COLO668 (cell line): ENCODE results near the gene PTPRA.
"Not testable (repeated sequence)": the region's sequence is repeated elsewhere in the genome, so short reads cannot be mapped to it uniquely, and the experiment has no call there.

Source experiments
- DNase-seq: peaks from one replicate; lab custom pipeline; 2025; ENCODE audit not compliant: unreplicated experiment; lab: John Stamatoyannopoulos, UW

PTPRA gene

DNA sequence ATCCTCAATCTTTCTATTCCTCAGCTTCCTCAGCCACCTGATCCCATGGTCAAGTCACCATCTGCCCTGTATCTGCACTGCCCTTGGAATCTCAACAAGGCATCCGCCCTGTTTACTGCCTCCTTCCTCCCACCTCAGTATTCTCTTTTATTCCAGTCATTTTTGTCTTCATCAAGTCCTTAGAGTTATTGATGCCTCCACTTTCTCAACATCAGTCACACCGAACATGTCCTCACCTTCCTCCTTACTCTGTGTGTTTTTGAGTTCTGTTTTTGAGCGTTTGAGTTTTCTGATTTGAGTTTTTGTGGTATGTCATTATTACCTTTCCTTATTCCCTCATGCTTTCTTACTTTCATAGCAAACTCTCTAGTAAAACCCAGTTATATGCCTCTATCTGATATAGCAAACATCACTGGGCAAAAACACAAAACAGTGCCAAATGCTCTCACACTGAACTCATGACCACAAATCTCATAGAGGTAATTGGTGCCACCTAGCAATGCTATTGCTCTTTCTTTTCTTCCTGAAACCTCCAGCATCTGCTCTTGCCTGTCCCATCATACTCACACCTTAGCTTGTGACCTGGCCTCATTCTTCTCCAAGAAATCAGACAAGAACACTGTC, 158.4 kb downstream of the PTPRA start:
- DNase-seq, result no peak

DNA sequence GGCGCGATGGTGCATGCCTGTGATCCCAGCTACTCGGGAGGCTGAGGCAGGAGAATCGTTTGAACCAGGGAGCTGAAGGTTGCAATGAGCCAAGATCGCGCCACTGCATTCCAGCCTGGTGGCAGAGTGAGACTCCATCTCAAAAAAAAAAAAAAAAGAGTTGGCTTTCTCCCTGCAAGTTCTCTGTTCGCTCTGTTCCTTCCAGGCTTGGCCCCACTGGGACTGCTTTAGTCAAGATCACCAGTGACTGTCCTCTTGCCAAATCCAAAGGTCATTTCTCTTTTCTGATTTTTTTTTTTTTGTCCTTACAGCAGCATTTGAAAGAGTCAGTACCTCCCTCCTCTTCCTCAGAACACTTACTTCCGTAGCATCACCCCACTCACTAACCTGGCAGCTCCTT, 159.3 kb downstream of the PTPRA start:
- no peak for DNase-seq

DNA sequence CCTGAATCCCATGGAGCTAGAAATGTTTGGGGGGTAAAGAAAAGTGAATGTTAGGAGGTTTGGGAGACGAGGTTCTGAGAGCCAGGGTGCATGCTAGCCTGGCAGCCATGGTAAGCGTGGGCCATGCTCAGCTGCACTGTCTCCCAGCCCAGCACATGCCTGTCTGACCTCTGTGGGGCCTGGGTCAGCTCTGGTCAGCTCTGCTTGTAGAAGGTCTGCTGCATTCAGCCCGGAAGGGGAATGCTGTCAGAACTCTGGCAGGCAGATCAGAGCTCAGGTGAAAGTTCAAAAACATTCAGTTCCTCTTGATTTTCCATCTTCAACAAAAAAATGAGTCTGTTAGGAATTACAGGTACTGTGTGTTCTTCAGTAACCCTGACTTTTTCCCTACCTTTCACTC, 164.4 kb downstream of the PTPRA start:
- DNase-seq, result no peak

DNA sequence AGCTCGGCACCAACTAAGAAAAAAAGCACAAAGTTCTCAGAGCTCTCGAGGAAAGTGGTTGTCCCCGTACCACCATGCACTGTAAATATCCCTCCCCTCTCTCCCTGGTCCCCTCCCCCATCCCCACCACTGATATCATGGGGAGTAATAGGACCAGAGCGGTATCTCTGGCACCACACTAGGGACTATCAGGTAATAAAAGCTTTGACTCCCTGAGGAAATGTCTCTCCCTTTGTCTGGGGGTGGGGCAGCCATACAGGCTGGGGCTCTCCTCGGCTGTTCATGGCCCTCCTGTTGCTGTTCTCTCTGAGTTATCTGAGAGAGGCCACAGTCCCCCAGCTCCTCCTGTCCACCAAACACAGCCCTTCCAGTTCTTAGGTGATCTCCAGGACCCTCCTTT, 165.2 kb downstream of the PTPRA start:
- no peak for DNase-seq

DNA sequence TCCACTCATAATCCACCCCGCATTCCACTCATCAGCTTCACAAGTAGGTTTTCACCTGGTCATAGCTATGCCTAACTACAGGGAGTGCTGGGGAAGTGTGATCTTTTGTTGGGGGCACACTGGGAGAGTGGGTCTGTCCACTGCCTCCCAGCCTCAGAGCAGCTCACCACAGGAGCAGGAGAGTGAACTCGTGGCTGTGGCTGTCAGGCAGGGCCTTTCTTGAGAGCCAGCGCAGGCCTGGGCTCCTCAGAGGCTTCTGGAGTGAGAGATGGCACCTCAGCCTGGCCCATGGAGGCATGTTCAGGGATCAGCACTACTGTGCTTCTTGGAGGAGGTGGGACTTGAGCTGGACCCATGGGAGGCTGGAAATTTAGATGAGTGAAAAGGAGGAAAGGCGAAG, 166.1 kb downstream of the PTPRA start:
- DNase-seq, result no peak

DNA sequence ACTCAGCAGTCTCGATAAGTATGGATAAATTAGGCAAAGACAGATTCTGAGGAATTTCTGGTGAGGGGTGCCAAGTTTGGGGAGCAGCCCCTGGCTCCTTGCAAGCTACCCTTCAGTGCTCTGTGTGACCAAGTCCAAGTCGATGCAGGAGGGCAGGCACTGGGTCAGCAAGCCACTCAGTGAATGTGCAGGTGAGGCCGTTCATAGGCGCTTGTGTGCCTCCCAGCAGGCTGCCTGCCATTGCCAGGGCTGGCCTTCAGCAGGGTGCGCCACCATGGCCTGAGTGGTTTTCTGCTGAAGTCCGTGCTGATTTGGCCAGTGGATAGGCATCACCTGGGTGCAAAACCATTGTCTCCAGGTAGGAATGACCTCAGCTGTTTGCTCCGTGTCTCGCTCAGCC, 166.8 kb downstream of the PTPRA start:
- no peak for DNase-seq

DNA sequence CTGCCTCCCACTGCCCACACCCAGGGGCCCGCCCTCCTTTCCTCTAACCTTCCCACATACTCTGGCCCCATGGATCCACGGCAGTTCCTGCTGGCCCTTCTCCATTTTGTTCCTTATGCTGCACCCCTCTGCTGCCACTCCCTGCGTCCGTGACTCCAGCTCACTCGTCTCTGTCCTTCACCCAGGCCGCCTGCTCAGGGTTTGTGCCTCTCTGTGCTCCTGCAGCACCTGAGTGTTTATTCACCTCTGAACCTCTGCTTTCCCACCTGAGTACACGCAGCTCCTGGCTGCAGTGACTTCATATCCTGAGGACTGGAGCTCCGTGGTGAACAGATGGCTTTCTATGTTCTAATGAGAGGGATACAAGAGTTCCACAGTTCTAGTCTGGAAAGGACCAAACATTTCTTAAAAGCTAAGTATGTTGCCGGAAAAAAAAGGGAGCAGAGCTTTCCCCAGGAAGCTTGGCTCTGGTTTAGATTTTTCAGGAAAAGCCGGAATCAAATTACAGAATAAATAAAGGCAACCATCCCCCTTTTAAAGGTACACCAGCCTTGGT, 168.7 kb downstream of the PTPRA start:
- DNase-seq, result peak; percentile 69

DNA sequence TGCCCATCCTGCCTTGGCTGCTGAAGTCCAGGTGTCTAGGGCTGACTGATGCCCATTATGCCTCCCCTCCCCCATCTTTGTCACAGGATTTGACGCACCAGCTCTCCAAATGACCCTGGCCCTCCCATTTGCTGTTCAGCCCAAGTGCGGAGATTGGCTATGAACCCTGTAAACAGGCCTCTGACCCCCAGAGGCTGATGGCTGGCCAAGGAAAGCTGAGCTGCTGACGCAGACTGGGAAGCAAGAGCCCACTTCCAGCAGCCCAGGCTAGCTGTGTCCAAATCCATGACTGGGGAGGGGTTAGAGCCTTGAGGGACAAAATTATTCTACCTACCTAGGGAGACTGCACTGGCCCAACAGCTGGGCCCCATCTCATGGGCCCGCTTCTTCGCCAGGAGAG, 169.3 kb downstream of the PTPRA start:
- peak; percentile 74 for DNase-seq

DNA sequence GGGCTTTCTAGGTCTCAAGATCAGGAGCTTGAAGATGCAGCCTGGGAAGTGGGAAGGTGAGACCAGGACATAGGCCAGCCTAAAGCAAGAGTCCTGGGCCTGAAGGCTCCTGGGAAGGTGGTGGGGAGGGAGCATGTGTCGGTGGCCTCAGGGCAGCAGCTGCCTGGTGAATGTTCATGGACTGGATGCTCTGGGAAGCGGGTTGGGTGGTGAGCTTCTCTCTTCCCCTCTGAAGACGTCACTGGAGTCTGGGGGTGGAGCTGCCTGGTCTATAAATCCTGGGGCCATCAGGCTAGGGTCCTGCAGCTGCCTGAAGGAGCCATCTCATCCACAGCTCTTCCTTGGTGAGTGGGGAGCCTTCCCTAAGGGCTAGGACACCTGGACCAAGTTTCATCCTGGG, 170.0 kb downstream of the PTPRA start, which contains the start of gene GNRH2:
Gene GNRH2 (plus strand): TSS at position 301 of the 400 bp plus-strand sequence. CDS start 793 bp downstream, outside the sequence.
- peak; percentile 18 for DNase-seq

DNA sequence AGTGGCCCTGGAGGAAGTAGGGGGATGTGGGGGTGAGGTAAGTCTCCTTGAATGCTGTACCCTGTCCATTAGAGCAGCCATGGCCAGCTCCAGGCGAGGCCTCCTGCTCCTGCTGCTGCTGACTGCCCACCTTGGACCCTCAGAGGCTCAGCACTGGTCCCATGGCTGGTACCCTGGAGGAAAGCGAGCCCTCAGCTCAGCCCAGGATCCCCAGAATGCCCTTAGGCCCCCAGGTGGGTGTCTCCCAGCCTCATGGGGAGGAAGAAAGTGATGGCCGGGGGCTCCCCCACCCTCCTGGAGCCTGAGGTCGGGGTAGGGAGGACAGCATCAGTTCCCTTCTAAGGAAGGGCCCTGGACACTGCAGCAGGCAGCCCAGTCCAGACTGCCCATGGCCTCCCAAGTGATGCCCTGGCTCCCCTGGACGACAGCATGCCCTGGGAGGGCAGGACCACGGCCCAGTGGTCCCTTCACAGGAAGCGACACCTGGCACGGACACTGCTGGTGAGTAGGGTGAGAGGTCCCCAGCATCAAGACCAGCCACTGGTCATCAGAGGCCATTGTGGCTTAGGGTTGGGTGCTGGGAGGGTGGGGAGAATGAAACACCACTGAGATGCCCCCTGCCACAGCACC, 171.2 kb downstream of the PTPRA start:
- DNase-seq, result no peak

DNA sequence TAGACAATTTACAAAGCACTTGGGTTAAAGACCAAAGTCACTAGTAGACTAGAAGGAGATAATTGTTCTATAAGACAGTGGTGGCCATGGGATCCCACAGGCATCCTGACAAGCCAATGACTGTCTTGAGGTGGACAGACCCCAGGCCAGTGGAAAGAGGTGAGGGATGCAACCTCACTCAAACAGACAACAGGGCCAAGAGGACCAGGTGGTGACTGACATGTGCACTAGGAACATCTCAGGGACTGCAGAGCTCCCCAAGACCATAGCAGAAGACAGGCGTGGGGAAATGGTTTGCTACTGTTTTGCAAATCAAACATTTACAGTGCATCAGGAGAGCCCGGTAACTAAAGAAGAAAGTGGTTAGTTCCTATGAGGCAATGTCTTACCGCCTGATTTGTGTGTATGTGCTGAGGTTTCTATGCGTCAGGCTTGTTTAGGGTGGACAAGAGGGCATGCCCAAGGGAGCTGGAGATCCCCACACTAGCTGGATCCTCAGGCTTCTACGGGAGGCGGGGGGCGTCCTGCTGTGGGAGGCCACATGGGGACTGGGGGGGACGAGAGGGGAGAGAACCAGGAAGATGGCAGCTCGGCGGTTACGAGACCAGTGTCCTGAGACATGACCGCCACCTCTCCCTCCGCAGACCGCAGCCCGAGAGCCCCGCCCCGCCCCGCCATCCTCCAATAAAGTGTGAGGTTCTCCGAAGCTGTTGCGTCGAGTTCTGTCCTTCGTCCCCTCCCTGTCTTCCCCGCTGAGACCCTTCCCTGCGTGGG, 171.9 kb downstream of the PTPRA start:
- DNase-seq, result peak; percentile 92

DNA sequence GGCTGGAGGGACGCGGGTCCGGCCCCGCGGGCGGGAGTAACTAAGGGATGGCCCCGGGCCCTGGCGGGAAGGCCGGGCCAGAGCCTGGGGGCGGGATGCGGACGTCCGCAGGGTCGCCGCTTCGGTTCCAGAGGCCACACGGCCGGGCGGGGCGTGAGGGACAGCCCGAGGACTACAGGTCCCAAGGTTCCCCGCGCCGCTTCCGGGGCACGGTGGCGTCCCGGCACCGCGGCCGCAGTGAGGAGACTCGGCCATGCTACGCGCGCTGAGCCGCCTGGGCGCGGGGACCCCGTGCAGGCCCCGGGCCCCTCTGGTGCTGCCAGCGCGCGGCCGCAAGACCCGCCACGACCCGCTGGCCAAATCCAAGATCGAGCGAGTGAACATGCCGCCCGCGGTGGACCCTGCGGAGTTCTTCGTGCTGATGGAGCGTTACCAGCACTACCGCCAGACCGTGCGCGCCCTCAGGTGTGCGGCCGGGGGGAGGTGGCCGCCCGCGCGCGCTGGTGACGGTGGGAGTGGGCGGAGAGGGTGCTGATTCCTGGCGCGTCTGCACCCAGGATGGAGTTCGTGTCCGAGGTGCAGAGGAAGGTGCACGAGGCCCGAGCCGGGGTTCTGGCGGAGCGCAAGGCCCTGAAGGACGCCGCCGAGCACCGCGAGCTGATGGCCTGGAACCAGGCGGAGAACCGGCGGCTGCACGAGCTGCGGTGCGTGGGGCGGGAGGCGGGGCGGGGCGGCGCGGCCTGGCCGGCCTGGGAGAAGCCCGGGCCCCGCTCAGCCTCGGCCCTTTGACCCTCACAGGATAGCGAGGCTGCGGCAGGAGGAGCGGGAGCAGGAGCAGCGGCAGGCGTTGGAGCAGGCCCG, 172.8 kb downstream of the PTPRA start, which contains the start of gene MRPS26:
Gene MRPS26 (plus strand): TSS at position 237 of the 861 bp plus-strand sequence. CDS start 17 bp downstream, at position 254.
- peak; percentile 98 for DNase-seq

DNA sequence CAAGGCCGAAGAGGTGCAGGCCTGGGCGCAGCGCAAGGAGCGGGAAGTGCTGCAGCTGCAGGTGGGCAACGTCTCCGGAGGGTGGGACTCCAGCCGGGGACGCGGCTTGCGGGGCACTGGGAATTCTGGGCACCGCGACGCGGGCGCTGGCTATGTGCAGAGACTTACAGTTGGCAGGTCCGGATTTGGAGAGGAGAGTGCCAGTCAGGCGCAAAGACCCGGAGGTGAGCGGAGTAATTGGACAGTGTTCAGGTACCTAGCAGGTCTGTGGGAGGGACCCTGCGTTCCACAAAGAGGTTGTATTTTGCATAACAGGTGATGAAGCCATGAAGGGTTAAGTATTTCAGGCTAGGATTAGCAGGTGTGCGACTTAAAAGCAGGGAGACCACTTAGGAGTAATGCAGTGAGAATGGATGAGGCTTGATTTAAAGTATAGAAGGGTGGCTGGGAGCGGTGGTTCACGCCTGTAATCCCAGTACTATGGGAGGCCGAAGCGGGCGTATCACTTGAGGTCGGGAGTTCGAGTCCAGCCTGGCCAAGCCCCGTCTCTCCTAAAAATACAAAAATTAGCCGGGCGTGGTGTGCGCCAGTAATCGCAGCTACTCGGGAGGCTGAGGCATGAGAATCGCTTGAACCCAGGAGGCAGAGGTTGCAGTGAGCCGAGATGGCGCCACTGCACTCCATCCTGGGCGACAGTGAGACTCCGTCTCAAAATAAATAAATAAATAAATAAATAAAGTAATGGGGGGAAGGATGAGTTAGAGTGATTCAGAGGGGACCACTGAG, 173.6 kb downstream of the PTPRA start:
- peak; percentile 80 for DNase-seq

DNA sequence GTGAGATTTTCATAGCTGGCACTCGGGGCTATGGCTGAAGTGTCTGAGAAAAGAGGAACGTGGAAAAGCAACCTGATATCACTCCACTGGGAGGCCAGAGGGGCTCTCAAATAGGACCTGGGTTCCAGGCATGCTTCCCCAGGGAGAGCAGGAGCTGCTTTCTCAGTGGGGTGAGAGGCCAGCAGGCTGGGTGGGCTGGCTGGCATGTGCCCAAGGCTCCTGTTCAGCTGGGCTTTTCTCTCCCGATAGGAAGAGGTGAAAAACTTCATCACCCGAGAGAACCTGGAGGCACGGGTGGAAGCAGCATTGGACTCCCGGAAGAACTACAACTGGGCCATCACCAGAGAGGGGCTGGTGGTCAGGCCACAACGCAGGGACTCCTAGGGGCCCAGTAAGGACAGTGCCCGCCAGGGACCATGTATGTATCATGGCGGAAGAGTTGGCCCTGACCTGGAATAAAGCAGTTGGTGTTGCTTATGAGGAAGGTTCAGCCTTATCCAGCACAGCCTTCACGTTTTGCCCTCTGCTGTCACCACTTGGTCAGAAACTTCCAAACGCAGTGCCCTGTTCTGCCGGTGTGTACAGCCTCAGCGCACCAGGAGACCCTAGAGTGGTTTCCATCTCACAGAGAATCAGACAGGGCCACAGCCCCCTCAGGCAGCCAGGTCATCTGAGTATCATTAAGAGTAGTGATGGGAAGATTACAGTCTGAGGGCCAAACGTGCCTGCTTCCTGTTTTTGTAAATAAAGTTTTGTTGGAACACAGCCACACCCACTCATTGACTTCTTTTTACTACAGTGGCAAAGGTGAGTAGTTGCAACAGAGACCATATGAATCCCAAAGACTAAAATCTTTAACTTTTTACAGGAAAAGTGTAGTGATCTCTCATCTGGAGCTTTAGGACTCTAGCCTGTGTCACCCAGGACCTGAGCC, 174.5 kb downstream of the PTPRA start:
- DNase-seq, result no peak

DNA sequence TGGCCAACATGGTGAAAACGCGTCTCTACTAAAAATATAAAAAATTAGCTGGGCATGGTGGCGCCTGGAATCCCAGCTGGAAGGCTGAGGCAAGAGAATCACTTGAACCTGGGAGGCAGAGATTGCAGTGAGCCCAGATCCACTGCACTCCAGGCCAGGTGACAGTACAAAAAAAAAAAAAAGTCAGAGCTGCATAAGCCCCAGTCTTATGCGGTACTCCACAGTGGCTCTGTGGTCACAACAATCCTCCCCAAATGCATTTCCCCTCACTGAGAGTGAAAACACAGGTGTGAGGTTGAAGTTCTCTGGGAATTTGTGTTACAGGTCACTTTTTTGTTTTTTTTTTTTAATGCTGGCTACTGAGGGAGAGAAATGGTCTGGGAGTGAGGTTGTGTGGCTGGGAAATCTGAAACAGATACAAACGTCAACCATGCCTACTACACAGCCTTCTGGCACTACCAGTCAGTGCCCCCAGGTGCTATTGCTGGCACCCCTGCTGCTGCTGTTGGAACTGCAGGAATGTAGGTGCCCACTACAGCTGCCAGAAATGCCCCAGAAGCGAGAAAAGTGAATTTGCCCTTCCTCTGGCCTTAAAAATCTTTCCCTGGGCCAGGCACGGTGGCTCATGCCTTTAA, 178.2 kb downstream of the PTPRA start:
- DNase-seq, result no peak

DNA sequence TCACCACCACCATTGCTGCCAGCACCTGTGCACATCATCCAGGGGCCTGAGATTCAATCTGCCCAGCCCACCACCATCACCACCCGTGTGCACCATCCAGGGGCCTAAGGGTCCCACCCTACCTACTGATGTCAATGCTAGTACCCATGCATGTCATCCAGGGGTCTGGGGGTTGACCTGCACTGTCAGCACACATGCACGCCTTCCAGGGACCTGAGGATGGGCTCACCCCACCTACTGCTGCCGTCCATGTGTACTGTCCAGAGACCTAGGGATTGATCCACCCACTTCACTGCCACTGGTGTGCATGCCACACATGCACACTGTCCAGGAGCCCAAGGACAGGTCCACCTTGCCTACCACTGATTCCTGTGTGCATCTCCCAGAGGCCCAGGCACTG, 186.2 kb downstream of the PTPRA start:
- no peak for DNase-seq

DNA sequence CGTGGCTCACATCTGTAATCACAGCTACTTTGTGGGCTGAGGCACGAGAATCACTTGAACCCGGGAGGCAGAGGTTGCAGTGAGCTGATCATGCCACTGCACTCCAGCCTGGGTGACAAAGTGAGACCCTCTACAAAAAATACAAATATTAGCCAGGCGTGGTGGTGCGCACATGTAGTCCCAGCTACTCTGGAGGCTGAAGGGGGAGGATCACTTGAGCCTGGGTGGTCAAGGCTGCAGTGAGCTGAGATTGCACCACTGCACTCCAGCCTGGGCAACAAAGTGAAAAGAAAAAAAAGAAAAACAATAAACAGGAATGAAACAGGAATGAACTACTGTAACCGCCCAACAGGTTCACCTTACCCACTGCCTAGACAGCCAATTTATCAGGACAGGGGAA, 190.8 kb downstream of the PTPRA start:
- DNase-seq, result not testable (repeated sequence)
